ENCODE data around the gene RNF224. TPM values are rescaled to one million over a fixed set of nuclear protein-coding genes. Genes with fewer than 3 reads are reported as not detected.

Gene RNF224
- total and polyA plus RNA-seq, 2 of the 13 experiments (the other 11 are each of a cell fraction or from before 2014, with no cell fraction given), result 0.09 TPM; not detected in 1

- TF ChIP-seq AKNA (CRISPR knock-in tag; IDR thresholded peaks at IDR 0.05; ENCODE audit: borderline replicate concordance), result no peak
- no peak for TF ChIP-seq ZNF589 (CRISPR knock-in tag; conservative IDR thresholded peaks at IDR 0.05)
- 0 out of 2 replicates have a peak, but pooled peaks have one; percentile 11 for TF ChIP-seq ZKSCAN8 (CRISPR knock-in tag; IDR thresholded peaks at IDR 0.05; ENCODE audit: borderline replicate concordance)
- TF ChIP-seq ZFP91 (CRISPR knock-in tag; IDR thresholded peaks at IDR 0.05; ENCODE audit: borderline replicate concordance), result no peak
- TF ChIP-seq ZNF576 (CRISPR knock-in tag; IDR thresholded peaks at IDR 0.05), result no peak
- no peak for TF ChIP-seq ZMAT3 (CRISPR knock-in tag; conservative IDR thresholded peaks at IDR 0.05)
- no peak for TF ChIP-seq ZNF674 (CRISPR knock-in tag; IDR thresholded peaks at IDR 0.05; ENCODE audit: low read depth)
- no peak for TF ChIP-seq SMARCE1 (IDR thresholded peaks at IDR 0.05; ENCODE audit: borderline replicate concordance)
- TF ChIP-seq ZNF430 (CRISPR knock-in tag; IDR thresholded peaks at IDR 0.05), result no peak
- TF ChIP-seq MED1 (CRISPR knock-in tag; IDR thresholded peaks at IDR 0.05), result no peak
- TF ChIP-seq ATF1 (CRISPR knock-in tag; IDR thresholded peaks at IDR 0.05), result no peak
These were observed 49.4 kb downstream of the RNF224 start (continued) for GRCh38 chr9:137276473-137277328.
